Chondrocyte (in vitro differentiated cells): Measurements from ENCODE around the gene NDST4. TPM values are rescaled to one million over a fixed set of nuclear protein-coding genes. Genes with fewer than 3 reads are reported as not detected.
"Not testable (repeated sequence)": the region's sequence is repeated elsewhere in the genome, so short reads cannot be mapped to it uniquely, and the experiment has no call there.

Experiments used
- DNase-seq: peaks from one replicate; pipeline ENCODE4 v3.0.0; 2021; ENCODE audit warnings: mixed read lengths, low spot score
- H3K27ac Mint-ChIP-seq: one replicate; pipeline ENCODE4 v1.8.0; 2021; ENCODE audit warnings: mild to moderate bottlenecking, moderate library complexity, mixed read lengths; ENCODE audit not compliant: unreplicated experiment
- H3K27me3 Mint-ChIP-seq: 2 replicates; pipeline ENCODE4 v1.8.0; 2021; ENCODE audit warnings: low read depth, mixed read lengths
- H3K36me3 Mint-ChIP-seq: 2 replicates; pipeline ENCODE4 v1.8.0; 2021; ENCODE audit warnings: low read depth, mixed read lengths
- H3K4me1 Mint-ChIP-seq: 2 replicates; pipeline ENCODE4 v1.8.0; 2021; ENCODE audit warnings: low read depth, mild to moderate bottlenecking, mixed read lengths
- H3K4me3 Mint-ChIP-seq: one replicate; pipeline ENCODE4 v1.8.0; 2021; ENCODE audit warnings: mild to moderate bottlenecking, moderate library complexity, mixed read lengths; ENCODE audit not compliant: unreplicated experiment
- H3K9me3 Mint-ChIP-seq: 2 replicates; pipeline ENCODE4 v1.8.0; 2021; ENCODE audit warnings: low read depth, mixed read lengths
- total RNA-seq: library from RNA; stranded (reverse); gene quantifications from 3 replicates; pipeline ENCODE4 v1.2.1, GENCODE V29; 2021
- TF ChIP-seq, protein P1 (sequence below): fragments of 200-600 bp; sonication (generic); IDR thresholded peaks from 2 replicates; pipeline ENCODE4 v1.5.0; 2021; ENCODE audit warnings: antibody characterized with exemption, mild to moderate bottlenecking, moderate library complexity

NDST4 gene
- total RNA-seq, 1 donor from 2014 or later = not detected

DNA sequence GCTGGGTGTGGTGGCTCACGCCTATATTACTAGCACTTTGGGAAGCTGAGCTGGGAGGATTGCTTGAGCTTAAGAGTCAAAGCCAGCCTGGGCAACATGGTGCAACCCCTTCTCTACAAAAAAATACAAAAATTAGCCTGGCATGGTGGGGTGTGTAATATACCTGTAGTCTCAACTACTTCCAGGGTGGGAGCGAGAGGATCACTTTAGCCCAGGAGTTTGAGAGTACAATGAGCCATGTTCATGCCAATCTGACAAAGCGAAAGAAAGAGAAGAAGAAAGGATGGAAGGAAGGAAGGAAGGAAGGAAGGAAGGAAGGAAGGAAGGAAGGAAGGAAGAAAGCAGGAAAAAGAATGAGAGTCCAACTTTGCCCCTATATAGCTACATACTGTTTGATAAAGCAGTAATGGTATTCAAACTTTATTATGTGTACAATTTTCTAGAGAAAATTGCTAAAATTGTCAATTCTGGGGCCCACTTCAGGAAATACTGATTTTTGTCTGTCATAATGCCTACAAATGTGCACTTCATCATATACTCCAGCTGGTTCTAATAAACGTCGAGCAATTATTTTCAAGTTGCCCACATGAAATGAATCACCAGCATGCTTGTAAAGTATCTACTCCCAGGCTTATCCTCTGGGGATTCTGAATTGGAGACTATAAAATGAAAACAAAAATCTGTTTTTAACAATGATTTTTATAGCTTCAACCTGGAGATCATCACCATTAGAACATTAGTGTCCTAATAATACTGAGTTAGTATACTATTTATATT lies 132.3 kb downstream of the NDST4 start:
- DNase-seq = no peak
- H3K27ac Mint-ChIP-seq = no peak overlapping the region
- no peaks in the 10 kb centered on the region for H3K9me3 Mint-ChIP-seq

DNA sequence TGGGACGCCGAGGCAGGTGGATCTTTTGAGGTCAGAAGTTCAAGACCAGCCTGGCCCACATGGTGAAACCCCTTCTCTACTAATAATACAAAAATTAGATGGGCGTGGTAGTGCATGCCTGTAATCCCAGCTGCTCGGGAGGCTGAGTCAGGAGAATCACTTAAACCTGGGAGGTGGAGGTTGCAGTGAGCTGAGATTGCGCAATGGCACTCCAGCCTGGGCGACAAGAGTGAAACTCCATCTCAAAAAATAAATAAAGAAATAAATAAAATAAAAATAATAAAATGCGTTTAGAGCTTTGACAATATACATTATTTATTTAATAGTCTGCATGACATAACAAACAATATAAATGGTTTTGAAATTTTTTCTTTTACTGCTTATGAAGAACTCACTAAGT lies 133.0 kb downstream of the NDST4 start:
- peaks cover 17% of the 10 kb centered on the region for H3K4me1 Mint-ChIP-seq
- H3K27me3 Mint-ChIP-seq, H3K27ac Mint-ChIP-seq: not testable (repeated sequence)

More for the DNA sequence above, 132.3 kb downstream of the NDST4 start:
- Mint-ChIP-seq H3K4me3 (no peak overlapping the region), H3K27me3 (no peaks in the 10 kb centered on the region), H3K36me3 (no peaks in the 10 kb centered on the region), H3K4me1 (peaks cover 17% of the 10 kb centered on the region)
- TF ChIP-seq, protein P1, sequence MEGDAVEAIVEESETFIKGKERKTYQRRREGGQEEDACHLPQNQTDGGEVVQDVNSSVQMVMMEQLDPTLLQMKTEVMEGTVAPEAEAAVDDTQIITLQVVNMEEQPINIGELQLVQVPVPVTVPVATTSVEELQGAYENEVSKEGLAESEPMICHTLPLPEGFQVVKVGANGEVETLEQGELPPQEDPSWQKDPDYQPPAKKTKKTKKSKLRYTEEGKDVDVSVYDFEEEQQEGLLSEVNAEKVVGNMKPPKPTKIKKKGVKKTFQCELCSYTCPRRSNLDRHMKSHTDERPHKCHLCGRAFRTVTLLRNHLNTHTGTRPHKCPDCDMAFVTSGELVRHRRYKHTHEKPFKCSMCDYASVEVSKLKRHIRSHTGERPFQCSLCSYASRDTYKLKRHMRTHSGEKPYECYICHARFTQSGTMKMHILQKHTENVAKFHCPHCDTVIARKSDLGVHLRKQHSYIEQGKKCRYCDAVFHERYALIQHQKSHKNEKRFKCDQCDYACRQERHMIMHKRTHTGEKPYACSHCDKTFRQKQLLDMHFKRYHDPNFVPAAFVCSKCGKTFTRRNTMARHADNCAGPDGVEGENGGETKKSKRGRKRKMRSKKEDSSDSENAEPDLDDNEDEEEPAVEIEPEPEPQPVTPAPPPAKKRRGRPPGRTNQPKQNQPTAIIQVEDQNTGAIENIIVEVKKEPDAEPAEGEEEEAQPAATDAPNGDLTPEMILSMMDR = no peak

DNA sequence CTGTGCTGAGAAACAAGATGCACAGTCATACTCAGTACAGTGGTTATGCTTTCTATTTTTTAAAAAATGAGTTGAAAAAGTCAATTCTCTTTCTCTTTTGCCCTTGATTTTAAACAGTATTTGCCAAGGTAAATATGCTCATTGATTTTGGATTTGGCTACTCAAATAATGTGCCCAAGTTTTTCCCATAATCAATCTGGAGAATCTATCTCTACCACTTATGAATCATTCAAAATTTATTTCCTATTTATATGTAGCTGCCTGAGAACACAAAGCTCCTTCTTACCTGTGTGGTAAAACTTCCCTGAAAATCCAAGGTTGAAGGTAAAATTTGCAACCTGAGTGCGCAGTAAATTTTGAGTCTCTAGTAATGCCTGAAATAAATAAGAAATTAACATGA lies 136.5 kb downstream of the NDST4 start:
- DNase-seq = no peak
- TF ChIP-seq, protein P1 = no peak
- H3K4me3 Mint-ChIP-seq = no peak overlapping the region
- H3K4me1 Mint-ChIP-seq = peaks cover 13% of the 10 kb centered on the region
- no peaks in the 10 kb centered on the region for H3K36me3 Mint-ChIP-seq
- H3K27ac Mint-ChIP-seq = no peak overlapping the region
- H3K9me3 Mint-ChIP-seq = no peaks in the 10 kb centered on the region
- no peaks in the 10 kb centered on the region for H3K27me3 Mint-ChIP-seq

More for the DNA sequence above, 133.0 kb downstream of the NDST4 start:
- H3K4me3 Mint-ChIP-seq, H3K36me3 Mint-ChIP-seq, DNase-seq, H3K9me3 Mint-ChIP-seq: not testable (repeated sequence)

- Mint-ChIP-seq H3K27ac (no peak overlapping the region), H3K4me3 (no peak overlapping the region), H3K9me3 (no peaks in the 10 kb centered on the region), H3K27me3 (no peaks in the 10 kb centered on the region), H3K4me1 (no peaks in the 10 kb centered on the region), H3K36me3 (no peaks in the 10 kb centered on the region)
- no peak for DNase-seq
- TF ChIP-seq, protein P1 = no peak
Measured at GRCh38 chr4:114964026-114964425, 149.4 kb downstream of the NDST4 start.

DNA sequence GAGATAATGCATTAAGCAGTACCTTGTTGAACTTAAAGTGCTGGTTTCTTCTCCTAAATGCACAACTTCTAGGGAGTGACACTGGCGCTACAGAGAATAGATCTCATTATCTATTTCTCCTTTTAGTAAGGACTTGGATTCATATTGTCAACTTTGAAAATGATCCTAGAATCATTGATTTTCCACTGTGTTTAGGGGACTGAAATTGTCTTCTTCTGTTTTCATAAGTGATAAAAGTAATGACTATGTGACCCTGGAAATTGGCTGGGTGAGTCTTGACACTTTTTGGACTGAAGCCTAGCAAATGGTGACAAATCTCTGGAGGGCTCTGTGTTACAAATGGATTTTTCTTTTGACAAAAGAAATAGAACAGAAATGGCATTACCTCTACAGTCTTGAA lies 167.8 kb downstream of the NDST4 start:
- H3K9me3 Mint-ChIP-seq = peaks cover 8% of the 10 kb centered on the region
- no peak overlapping the region for H3K27ac Mint-ChIP-seq
- H3K4me3 Mint-ChIP-seq = no peak overlapping the region
- H3K4me1 Mint-ChIP-seq = no peaks in the 10 kb centered on the region
- TF ChIP-seq, protein P1 = no peak
- no peak for DNase-seq
- H3K36me3 Mint-ChIP-seq = no peaks in the 10 kb centered on the region
- no peaks in the 10 kb centered on the region for H3K27me3 Mint-ChIP-seq

DNA sequence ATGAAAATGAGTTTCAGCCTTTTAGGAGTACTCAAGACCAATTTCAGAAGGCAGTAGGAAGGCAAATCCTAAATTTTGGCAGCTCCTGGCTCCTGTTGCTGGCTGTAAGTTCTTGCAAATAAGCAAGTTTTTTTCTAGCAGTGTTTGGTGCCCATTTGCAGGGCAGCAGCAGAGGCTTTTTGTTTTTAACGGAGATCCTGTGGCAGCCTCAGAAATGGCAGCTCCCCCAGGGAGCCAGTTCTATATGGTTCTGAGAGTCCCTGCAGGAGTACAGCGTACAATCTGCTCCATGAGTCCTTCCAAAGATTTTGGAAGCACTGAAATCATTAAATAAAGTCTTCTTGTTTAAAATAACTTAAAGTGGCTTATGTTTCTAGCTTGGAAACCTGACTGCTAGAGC lies 171.9 kb downstream of the NDST4 start:
- Mint-ChIP-seq H3K4me3 (no peak overlapping the region), H3K4me1 (no peaks in the 10 kb centered on the region), H3K9me3 (peaks cover 7% of the 10 kb centered on the region), H3K36me3 (no peaks in the 10 kb centered on the region), H3K27me3 (no peaks in the 10 kb centered on the region), H3K27ac (no peak overlapping the region)
- DNase-seq = no peak
- TF ChIP-seq, protein P1 = no peak
